Fibroblast of skin of abdomen (primary cell): ENCODE measurements around the gene MRPL39.
A peak's percentile ranks its signal among the peaks of the same experiment; 100 is the strongest.

Source experiments
- DNase-seq: peaks from one replicate; pipeline ENCODE4 v3.0.0-alpha.2; 2013

The MRPL39 gene

DNA sequence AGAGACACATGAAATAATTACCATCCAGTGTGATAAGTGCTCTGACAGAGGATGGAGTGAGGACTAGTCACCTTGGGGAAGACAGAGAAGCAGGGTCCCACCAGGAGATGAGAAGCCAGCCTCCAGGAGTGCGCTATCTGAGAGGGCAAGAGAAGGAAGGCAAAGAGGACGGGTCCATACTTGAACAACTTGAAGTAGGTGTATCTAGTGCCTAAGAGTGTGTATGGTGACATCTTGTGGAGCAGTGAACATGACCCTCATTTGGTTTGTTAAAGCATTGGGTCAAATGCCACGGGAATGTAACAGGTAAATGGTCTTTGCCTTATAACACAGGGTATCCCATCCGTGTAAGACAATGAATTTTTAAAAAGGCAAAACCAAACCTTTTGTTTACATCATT, 39.8 kb downstream of the MRPL39 start:
- no peak for DNase-seq

DNA sequence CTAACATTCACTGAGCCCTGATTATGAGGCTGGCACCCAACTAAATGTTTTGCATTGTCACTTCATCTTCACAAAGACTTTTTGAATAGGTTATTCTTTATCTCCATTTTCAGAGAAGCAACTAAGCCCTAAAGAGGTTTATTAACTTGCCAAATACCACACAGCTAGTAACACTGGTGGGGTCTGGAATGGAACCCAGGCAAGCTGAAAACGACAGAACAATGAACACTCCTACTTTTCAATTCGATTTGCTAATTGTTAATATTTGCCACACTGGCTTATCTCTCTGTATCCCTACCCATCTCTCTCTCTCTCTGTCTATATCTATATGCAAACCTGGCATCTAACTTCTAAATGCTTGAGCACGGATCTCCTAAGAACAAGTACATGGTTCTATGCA, 40.6 kb downstream of the MRPL39 start:
- no peak for DNase-seq

DNA sequence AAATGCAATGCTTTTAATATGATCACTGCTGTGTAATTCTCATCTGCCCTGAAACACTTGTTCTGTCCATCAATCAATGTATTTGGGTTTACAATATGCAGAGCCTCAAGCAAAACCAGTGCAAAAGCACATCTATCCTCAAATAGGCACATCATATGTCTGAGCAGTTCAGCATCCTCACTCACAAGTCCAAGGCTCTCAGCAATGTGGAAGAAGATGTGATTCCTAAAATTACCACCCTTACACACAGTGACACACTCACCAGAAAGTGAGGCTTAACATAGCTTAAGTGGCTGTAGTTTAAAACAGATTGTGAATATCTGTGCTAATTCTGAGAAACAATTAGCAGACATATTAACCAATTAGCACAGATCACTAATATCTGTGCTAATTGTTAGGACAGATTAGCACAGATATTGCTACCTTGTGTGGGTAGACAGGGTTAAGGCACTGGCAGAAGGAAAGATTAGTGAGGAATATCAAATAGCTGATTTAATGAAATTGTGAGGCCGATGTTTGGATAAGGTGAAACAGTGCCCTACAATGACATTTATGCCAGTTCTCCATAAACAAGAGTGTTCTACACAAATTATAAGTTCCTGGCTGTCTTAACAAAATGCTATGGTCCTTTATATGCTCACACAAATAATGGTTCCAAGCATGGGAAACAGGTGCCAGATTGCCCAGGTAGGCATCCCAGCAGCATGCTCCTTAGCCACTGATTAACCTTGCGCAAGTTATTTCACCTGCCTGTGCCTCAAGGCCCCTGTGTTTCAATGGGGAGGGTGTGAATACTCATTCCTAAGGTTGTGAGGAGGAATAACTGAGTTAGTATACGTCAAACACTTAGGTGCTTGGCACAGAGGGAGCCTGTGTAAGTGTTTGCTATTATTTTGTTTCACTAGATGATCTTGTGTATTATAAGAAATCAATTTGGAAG, 41.7 kb downstream of the MRPL39 start:
- no peak for DNase-seq

DNA sequence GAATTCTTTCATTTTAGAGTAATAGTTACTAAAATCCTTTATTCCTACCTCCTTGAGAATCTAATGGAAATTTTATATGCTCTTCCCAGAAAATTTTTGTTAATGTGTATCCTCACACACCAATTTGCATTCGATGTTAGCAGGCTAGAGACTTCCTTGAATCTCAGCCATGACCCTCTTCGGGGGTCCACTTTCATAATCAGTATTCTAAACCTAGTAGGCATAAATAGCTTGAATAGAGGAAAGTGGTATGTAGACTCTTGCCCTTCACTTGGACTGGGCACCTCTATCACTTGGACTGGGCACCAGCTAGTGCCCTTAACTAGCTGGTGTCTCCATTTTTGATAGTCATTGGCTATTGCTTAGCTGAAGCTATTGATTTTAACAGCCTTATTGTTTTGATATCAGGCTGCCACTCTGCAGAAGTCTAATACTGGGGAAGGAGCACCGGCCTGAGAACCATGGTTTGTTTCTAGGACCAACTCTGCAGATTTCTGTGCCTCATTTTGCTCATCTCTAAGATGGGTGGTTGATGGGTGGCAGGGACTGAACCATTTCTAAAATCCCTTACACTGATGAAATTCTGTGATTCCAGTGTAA, 42.8 kb downstream of the MRPL39 start:
- no peak for DNase-seq

DNA sequence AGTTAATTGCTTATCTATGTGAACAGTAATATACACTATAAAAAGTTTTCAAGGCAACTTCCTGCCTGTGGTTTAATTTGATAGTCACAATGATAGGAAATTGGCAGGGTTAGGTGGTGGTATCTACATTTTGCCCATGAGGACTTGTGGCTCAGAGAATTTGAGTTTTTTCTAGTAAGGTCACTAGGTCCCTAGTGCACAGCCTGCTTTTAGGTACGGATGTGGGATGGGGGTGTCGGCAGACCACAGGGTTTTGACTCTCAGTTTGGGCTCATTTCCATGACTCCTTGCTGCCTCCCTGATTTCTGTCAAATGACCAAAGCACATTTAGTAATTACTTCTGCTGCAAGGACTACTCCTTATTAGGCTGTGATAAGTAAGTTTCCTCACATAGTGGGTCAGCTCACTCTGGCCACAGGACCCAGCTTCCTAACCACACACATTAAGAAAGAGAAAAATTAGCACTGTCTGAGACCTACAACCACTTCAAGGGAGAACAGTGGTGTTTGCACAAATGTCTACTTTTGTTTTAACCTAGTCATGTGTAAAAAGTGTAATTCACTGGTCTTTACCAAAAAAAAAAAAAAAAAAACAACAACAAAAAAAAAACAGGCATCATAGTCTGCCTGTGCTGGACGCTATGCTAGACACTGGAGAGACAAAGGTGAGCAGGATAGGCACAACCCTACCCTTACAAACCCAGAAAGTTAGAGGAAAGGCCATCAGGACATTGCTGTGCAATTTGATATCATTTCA, 43.7 kb downstream of the MRPL39 start:
- DNase-seq = no peak

DNA sequence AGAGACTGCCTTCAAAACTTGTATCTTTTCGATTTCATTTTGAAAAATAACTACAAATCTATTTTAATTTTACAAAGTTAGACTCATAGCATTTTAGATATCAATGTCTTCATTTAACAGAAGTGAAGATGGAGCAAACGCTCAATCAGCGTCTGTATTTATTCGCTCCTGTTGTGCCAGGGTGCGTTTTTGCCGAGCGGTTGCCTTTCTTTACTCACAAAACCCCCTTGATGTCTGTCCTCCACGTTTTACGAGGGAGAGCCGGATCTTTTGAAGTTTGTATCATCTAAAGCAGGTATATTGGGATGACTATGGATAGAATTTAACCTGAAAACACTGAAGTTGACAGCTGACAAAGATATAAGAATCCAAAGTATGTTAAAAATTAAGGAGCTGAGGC, 44.6 kb downstream of the MRPL39 start:
- no peak for DNase-seq

DNA sequence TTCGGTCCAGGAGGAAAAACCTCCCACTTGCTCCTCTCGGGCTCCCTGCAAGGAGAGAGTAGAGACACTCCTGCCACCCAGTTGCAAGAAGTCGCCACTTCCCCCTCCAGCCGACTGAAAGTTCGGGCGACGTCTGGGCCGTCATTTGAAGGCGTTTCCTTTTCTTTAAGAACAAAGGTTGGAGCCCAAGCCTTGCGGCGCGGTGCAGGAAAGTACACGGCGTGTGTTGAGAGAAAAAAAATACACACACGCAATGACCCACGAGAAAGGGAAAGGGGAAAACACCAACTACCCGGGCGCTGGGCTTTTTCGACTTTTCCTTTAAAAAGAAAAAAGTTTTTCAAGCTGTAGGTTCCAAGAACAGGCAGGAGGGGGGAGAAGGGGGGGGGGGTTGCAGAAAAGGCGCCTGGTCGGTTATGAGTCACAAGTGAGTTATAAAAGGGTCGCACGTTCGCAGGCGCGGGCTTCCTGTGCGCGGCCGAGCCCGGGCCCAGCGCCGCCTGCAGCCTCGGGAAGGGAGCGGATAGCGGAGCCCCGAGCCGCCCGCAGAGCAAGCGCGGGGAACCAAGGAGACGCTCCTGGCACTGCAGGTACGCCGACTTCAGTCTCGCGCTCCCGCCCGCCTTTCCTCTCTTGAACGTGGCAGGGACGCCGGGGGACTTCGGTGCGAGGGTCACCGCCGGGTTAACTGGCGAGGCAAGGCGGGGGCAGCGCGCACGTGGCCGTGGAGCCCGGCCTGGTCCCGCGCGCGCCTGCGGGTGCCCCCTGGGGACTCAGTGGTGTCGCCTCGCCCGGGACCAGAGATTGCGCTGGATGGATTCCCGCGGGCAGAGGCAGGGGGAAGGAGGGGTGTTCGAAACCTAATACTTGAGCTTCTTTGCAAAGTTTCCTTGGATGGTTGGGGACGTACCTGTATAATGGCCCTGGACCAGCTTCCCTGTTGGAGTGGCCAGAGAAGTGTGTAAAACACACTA, 45.3 kb downstream of the MRPL39 start:
- peak; percentile 87 for DNase-seq

DNA sequence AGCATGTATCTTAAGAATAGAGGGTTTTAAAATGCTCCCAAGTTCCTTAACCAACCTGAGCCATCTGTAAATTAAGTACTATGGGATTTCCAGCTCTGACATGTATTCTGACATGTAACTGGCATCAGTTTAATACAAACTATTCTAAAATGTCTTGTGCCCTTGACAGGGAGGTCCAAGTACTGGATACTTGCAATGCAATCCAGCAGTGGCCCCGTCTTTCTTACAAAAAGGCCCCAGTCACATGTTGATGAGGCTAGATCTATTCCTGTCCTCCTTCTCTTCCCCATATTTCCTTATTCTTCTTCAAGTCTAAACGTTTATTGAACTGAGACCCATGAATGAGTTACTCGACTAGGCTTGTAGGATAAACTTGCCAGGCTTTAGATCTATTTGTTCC, 46.4 kb downstream of the MRPL39 start:
- no peak for DNase-seq

DNA sequence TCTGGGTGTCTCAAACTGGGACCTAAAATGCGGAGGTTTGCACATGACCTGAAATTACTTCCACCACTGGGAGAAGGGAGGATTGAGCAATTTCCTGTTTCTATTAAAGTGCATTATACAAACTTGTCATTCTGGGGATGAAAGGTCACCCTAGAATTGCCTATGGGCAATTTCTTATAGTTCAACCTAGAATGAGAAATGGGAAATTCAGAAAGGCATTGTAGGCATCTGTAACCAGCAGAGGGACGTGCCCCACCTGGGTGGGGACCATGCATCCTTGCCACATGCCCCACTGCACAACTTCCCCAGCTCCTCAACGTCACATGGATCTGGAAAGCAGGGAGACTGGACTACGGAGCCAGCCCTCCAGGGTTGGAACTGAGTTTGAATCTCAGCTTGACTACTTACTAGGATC, 47.0 kb downstream of the MRPL39 start:
- no peak for DNase-seq

DNA sequence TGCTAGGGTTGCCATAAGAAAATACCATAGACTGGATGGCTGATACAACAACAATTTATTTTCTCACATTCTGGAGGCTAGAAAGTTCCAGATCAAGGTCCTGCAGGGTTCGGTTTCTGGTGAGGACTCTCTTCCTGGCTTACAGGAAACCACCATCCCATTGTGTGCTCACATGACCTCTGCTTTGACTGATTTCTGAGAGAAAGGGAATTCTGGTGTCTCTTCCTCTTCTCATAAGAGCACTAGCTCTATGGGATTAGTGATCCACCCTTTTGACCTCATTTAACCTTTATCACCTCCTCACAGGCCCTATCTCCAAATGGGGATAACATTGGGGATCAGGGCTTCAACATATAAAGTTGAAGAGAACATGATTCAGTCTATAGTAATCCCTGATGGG, 47.5 kb downstream of the MRPL39 start:
- no peak for DNase-seq

DNA sequence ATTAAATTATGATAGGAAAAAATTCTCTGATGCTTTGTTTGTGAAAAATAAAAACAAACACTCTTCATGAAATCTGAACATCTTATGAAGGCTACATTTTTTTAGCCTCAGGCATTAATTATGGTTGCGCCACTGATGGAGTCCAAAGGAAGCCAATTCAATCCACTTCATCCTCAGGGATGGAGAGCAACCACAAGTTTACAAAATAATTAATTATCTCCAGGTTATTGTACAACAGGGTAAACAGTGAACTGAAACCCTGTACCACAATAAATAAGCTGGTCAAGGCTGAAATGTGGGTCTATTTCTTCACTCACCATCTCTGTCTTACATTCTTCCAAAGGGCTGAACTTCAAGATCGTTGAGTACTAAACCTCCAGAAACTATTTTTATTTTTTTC, 49.2 kb downstream of the MRPL39 start:
- DNase-seq = no peak

DNA sequence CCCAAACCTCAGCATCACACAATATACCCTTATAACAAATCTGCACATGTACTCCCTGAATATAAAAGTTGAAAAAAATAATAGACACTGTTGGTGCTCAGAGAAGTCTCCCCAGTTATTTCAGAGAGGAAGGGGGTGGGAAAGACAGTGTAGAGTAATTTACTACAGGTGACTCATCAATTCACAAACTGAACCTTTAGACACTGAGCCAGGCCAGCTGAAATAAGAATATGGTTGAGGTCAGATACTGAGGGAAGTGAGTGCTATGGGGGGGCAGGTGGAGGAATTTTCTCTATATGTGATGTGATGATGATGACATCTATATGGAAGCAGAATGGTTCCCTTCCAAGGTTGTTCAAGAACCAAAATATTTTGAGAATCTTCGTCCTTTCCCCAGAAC, 50.1 kb downstream of the MRPL39 start:
- DNase-seq = peak; percentile 55

DNA sequence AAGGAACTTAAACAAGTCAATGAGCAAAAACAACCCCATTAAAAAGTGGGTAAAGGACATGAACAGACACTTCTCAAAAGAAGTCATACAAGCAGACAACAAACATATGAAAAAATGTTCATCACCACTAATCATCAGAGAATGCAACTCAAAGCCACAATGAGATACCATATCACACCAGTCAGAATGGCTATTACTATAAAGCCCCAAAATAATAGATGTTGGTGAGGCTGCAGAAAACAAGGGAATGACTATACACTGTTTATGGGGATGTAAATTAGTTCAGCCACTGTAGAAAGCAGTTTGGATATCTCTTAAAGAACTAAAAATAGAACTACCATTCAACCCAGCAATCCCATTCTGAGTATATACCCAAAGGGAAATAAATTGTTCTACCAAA, 51.2 kb downstream of the MRPL39 start:
- peak; percentile 25 for DNase-seq

DNA sequence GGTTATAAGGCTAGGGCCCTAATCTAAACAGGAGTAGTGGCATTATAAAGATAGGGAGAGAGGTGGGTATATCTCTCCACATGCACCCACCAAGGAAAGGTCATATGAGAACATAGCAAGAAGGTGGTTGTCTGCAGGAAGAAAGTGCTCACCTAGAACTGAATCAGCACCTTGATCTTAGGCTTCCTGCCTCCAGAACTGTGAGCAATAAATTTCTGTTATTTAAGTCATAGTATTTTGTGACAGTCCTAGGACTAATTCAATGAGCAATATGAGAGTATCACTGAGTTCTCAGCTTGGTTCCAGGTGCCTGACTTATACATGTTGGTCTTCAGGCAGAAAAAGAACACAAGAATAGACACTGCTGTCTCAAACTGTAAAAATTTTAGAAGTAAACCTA, 51.8 kb downstream of the MRPL39 start:
- no peak for DNase-seq

DNA sequence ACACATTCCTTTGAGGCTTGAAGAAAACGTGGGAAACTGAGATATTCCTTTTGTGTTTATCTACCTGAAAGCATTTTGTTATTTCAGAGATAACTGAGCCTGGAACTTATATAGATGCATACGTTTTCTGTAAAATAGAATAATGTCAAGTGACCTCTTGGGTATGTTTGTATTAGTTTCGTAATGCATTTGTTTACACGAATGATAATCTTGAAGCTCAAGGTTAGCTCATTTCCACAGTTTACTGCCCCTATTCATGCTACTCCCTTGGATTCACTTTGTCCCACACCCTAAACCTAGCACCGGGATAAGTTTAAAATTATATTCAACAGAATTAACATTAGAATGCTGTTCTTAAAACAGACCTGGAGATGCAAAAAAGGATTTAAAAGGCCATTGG, 54.4 kb downstream of the MRPL39 start:
- no peak for DNase-seq

DNA sequence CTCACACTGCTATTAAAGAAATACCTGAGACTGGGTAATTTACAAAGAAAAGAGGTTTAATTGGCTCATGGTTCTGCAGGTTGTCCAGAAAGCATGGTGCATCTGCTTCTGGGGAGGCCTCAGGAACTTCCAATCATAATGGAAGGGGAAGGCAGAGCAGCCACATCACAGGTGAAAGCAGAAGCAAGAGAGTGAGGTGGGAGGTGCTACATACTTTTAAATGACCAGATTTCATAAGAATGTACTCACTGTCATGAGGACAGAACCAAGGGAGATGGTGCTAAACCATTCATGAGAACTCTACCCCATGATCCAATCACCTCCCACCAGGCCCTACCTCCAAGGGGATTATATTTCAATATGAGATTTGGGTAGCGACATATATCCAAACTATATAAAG, 55.7 kb downstream of the MRPL39 start:
- DNase-seq = no peak

DNA sequence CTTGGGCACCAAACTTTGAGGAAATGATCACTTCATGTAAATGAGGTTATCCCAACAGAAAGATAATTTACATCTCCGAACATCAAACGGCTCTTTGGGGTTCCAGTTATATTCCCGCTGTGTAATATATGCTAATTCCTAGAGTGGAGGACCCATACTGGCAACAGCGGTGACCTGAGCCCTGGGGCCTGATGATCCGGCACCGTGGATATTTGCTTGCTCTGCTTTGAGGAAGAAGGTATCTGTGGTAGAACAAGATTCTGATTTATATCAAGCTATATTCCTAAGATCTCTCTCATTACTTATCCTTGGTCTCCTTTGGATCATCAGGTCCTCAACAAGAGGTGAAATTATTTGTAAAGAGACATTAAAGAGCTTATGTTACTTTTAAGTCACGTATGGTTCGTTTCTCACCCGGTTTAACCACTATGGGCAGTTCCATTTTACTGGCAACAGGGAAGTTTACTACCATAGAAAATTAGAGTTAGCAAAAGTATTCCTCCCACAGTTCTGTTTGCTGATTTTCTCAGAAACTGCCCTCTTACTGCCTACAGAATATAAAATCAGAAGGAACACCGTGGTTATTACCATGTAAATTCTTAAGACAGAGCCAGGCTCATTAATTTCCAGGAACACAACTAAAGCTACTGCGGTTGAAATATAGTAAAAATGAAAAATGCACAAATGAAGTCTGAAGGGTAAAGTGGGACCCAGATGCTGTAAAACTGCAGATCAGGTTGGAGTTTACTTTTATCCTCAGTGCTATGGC, 56.7 kb downstream of the MRPL39 start:
- DNase-seq = no peak

DNA sequence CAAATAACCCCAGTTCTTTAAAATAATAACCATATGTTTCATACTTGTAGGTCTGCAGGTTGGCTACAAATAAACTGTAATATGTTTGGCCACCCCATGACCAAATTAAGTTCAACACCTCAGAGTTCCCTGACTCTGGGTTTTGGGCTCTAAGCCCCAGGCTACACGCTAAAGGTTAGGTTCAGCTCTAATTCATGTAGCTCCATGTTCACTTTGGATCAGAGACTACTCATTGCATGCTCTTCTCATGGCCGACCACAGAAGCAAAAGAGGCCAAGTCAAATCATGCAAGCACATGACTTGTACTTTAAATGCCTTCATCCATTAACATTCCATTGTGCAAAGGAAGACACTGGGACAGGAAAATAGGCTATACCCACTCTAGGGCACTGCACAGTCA, 66.2 kb downstream of the MRPL39 start:
- DNase-seq = no peak

DNA sequence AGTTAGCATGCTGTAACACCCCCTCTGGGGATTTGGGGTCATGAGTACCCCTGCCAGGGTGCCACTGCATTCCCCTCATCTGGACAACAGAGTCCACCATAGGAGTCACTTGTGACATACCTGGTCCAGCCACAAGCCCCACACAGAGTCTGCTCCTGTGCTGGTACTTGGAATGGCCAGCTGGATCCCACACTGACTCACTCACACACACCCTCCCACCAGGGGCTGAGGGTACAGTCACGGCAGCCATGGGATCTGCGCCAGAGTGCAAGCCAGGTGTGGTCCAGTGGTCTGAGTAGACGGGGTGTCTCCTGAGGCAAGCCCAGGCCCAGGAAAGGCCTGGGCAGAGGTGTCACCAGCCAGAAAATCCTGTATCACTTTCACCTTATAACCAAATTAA, 67.7 kb downstream of the MRPL39 start:
- DNase-seq = no peak

DNA sequence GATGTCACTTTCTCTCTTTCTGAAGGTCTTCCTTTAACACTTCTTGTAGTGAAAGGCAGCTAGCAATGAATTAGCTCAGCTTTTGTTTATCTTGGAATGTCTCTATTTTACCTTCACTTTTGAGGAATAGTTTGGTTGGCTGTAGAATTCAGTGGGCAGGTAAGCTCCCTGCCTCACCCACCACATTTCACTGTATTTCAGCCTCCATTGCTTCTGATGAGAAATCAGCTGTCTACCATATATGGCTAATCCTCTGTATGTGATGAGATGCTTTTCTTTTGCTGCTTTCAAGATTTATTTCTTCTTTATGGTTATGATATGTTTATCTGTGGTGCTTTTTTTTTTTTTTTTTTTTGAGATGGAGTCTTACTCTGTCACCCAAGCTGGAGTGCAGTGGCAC, 70.1 kb downstream of the MRPL39 start:
- no peak for DNase-seq

DNA sequence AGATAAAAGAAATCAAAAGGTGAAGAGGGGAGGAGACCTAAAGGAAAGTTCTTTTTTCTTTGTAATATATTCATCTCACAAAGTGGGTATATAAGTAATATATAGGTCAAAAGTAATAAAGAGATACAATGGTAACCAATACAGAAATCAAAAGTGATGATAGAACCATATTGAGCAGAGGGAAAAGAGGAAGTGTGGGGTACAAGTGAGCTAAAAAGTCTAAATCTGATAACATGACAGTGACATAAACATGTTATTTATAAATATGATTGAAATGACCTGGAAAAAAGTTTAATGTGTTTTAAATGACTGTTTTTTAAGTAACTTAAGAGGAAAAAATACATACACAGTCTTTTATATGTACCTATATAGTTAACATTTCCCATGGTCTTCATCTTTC, 70.5 kb downstream of the MRPL39 start:
- DNase-seq = no peak

DNA sequence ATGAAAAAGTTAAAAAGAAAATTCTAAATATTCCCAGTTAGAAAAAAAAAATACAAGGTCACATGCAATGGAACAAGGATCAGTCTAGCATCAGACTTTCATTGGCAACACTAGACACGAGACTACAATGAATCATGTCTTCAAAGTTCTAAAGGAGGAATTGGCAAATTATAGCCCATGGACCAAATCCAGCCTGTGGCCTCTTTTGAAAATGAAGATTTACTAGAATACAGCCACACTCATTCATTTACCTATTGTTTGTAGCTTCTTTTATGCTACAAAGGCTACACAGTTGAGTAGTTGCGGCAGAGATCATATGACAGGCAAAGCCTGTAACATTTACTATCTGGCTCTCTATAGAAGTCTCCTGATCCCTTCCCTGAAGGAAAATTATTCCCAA, 71.4 kb downstream of the MRPL39 start:
- DNase-seq = no peak
